ENCODE data around the gene MAGI2. TPM values are rescaled to one million over a fixed set of nuclear protein-coding genes. Genes with fewer than 3 reads are reported as not detected.

Gene MAGI2
- total and polyA plus RNA-seq, 2 experiments from 2014 or later: 10.4 to 26.4 TPM

DNA sequence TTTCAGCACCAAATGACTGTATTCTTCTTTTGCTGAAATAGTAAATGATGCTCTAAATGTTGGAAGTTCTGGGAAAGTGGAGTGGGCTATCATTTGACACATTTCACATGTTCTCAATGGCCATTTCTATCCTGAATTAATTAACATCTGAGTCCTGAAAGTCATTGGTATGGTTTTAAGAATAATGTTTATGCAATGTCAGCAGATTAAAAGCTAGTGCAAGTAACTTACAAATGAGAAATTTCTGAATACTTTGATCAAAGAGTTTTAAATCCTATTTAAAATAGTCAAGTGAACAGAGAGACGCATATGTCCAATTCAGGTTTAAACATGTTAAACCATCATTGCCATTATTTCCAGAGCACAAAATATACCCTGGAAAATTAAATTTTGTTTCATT lies 1146.8 kb downstream of the MAGI2 start (continued):
- TF ChIP-seq, protein P1, sequence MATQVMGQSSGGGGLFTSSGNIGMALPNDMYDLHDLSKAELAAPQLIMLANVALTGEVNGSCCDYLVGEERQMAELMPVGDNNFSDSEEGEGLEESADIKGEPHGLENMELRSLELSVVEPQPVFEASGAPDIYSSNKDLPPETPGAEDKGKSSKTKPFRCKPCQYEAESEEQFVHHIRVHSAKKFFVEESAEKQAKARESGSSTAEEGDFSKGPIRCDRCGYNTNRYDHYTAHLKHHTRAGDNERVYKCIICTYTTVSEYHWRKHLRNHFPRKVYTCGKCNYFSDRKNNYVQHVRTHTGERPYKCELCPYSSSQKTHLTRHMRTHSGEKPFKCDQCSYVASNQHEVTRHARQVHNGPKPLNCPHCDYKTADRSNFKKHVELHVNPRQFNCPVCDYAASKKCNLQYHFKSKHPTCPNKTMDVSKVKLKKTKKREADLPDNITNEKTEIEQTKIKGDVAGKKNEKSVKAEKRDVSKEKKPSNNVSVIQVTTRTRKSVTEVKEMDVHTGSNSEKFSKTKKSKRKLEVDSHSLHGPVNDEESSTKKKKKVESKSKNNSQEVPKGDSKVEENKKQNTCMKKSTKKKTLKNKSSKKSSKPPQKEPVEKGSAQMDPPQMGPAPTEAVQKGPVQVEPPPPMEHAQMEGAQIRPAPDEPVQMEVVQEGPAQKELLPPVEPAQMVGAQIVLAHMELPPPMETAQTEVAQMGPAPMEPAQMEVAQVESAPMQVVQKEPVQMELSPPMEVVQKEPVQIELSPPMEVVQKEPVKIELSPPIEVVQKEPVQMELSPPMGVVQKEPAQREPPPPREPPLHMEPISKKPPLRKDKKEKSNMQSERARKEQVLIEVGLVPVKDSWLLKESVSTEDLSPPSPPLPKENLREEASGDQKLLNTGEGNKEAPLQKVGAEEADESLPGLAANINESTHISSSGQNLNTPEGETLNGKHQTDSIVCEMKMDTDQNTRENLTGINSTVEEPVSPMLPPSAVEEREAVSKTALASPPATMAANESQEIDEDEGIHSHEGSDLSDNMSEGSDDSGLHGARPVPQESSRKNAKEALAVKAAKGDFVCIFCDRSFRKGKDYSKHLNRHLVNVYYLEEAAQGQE (IDR thresholded peaks at IDR 0.05; ENCODE audit: unreplicated experiment): no peak
- no peak for TF ChIP-seq EZH2 (IDR thresholded peaks at IDR 0.05; ENCODE audit: low read depth, unreplicated experiment)
- TF ChIP-seq EZH2phosphoT487 (IDR thresholded peaks at IDR 0.05; ENCODE audit: unreplicated experiment): no peak
- no peak for TF ChIP-seq POLR2AphosphoS5 (IDR thresholded peaks at IDR 0.05; ENCODE audit: low read depth)
- no peak for TF ChIP-seq JUNB (IDR thresholded peaks at IDR 0.05; ENCODE audit: unreplicated experiment)

DNA sequence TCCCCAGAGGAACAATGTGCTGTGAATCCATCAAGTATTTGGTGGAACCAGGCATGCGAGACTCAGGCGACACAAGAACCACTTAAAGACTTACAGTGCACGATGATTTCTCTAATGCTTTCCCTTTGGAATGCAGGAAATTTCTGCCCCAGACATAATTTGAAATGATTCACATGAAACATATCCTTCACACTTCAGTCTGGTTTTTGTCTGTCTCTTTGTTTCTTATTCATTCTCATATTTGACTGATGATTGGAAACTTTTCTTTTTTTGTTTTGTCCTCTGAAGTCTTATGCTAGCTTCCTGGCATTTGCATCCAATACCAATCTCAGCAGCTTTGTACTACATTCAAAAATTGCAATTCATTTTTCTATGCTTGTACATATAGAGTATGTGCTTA lies 1152.1 kb downstream of the MAGI2 start:
- Histone ChIP-seq H2AFZ (no peak overlapping the region), H3K9me2 (ENCODE audit: insufficient read depth) (no peaks in the 10 kb centered on the region), H3K27me3 (ENCODE audit: insufficient read depth) (no peaks in the 10 kb centered on the region), H4K20me1 (replicated peaks; ENCODE audit: insufficient read depth) (no peaks in the 10 kb centered on the region), H3K27ac (ENCODE audit: low read depth) (no peak overlapping the region), H3K4me3 (no peak overlapping the region), H3K79me2 (replicated peaks; ENCODE audit: insufficient read depth) (no peaks in the 10 kb centered on the region), H3K4me2 (no peak overlapping the region), H3K4me1 (ENCODE audit: insufficient read depth) (no peaks in the 10 kb centered on the region; the same call in none of the 2 replicates), H3F3A (replicated peaks; ENCODE audit: low read depth) (no peaks in the 10 kb centered on the region), H3K36me3 (ENCODE audit: insufficient read depth) (no peaks in the 10 kb centered on the region)
- no peaks in the 10 kb centered on the region for H3K9me3 Mint-ChIP-seq
- no peak overlapping the region for H3K27ac Mint-ChIP-seq
- H3K27me3 Mint-ChIP-seq (ENCODE audit: insufficient read depth, low read depth, poor library complexity): no peaks in the 10 kb centered on the region
- peaks cover 7% of the 10 kb centered on the region; the same call in 2 of the 3 replicates for H3K4me1 Mint-ChIP-seq
- no peak overlapping the region for H3K4me3 Mint-ChIP-seq
- no peak for ATAC-seq
- no peak for DNase-seq (ENCODE audit: low spot score)
- H3K36me3 Mint-ChIP-seq (ENCODE audit: low read depth): no peaks in the 10 kb centered on the region
- TF ChIP-seq EZH2 (IDR thresholded peaks at IDR 0.05; ENCODE audit: low read depth, unreplicated experiment) (no peak), EZH2phosphoT487 (IDR thresholded peaks at IDR 0.05; ENCODE audit: unreplicated experiment) (no peak)

DNA sequence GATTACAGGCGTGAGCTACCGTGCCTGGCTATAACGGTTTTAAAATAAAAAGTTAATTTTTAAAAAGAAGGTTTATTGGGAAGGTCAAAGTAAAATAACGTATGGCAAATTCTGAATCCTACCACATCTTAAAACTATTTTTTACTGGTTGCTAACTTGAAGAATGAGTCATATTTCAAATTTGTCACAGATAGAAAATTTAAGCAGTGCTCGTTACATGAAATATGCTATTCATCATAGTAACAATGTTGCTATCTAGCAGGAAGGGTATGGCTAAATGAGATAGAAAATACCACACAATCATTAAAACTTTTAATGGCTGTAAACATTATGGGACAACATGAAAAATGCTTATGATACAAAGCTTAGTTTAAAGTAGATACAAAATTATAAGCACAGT lies 1154.4 kb downstream of the MAGI2 start:
- no peak overlapping the region for H3K27ac ChIP-seq (ENCODE audit: low read depth)
- TF ChIP-seq EZH2phosphoT487 (IDR thresholded peaks at IDR 0.05; ENCODE audit: unreplicated experiment) (no peak), CREB1 (CRISPR knock-in tag; IDR thresholded peaks at IDR 0.05; ENCODE audit: low read depth) (no peak), POLR2AphosphoS5 (IDR thresholded peaks at IDR 0.05; ENCODE audit: low read depth) (no peak), JUNB (IDR thresholded peaks at IDR 0.05; ENCODE audit: unreplicated experiment) (no peak), EZH2 (IDR thresholded peaks at IDR 0.05; ENCODE audit: low read depth, unreplicated experiment) (no peak), STAT1 (IDR thresholded peaks at IDR 0.05; ENCODE audit: unreplicated experiment) (no peak), NANOG (IDR thresholded peaks at IDR 0.05; ENCODE audit: borderline replicate concordance) (no peak)
- TF ChIP-seq, protein P2, sequence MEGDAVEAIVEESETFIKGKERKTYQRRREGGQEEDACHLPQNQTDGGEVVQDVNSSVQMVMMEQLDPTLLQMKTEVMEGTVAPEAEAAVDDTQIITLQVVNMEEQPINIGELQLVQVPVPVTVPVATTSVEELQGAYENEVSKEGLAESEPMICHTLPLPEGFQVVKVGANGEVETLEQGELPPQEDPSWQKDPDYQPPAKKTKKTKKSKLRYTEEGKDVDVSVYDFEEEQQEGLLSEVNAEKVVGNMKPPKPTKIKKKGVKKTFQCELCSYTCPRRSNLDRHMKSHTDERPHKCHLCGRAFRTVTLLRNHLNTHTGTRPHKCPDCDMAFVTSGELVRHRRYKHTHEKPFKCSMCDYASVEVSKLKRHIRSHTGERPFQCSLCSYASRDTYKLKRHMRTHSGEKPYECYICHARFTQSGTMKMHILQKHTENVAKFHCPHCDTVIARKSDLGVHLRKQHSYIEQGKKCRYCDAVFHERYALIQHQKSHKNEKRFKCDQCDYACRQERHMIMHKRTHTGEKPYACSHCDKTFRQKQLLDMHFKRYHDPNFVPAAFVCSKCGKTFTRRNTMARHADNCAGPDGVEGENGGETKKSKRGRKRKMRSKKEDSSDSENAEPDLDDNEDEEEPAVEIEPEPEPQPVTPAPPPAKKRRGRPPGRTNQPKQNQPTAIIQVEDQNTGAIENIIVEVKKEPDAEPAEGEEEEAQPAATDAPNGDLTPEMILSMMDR (conservative IDR thresholded peaks at IDR 0.05; ENCODE audit: low read depth in 2 of 2): no peak
- TF ChIP-seq, protein P1 (IDR thresholded peaks at IDR 0.05; ENCODE audit: unreplicated experiment): no peak
- TF ChIP-seq, protein P3, sequence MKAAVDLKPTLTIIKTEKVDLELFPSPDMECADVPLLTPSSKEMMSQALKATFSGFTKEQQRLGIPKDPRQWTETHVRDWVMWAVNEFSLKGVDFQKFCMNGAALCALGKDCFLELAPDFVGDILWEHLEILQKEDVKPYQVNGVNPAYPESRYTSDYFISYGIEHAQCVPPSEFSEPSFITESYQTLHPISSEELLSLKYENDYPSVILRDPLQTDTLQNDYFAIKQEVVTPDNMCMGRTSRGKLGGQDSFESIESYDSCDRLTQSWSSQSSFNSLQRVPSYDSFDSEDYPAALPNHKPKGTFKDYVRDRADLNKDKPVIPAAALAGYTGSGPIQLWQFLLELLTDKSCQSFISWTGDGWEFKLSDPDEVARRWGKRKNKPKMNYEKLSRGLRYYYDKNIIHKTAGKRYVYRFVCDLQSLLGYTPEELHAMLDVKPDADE (IDR thresholded peaks at IDR 0.05): no peak

More for the DNA sequence above, 1154.4 kb downstream of the MAGI2 start:
- no peaks in the 10 kb centered on the region for H3F3A ChIP-seq (replicated peaks; ENCODE audit: low read depth)
- no peak overlapping the region for H2AFZ ChIP-seq
- no peaks in the 10 kb centered on the region for H3K27me3 ChIP-seq (ENCODE audit: insufficient read depth)
- DNase-seq (ENCODE audit: low spot score): no peak
- H3K4me2 ChIP-seq: no peak overlapping the region
- no peaks in the 10 kb centered on the region for H3K9me2 ChIP-seq (ENCODE audit: insufficient read depth)
- H3K4me1 ChIP-seq (ENCODE audit: insufficient read depth): no peaks in the 10 kb centered on the region
- Mint-ChIP-seq H3K27me3 (ENCODE audit: insufficient read depth, low read depth, poor library complexity) (no peaks in the 10 kb centered on the region), H3K27ac (no peak overlapping the region), H3K36me3 (ENCODE audit: low read depth) (no peaks in the 10 kb centered on the region), H3K4me3 (no peak overlapping the region), H3K4me1 (no peaks in the 10 kb centered on the region), H3K9me3 (no peaks in the 10 kb centered on the region; the same call in 2 of the 3 replicates)
- H3K79me2 ChIP-seq (replicated peaks; ENCODE audit: insufficient read depth): no peaks in the 10 kb centered on the region
- no peaks in the 10 kb centered on the region for H3K36me3 ChIP-seq (ENCODE audit: insufficient read depth)
- H3K4me3 ChIP-seq: no peak overlapping the region
- no peak for ATAC-seq
- 0 out of 2 replicates have a peak, but pooled peaks cover 3% of the 10 kb centered on the region for H4K20me1 ChIP-seq (replicated peaks; ENCODE audit: insufficient read depth)
